CD4-positive, CD25-positive, alpha-beta regulatory T cell (primary cell): Measurements from ENCODE around the gene PTPN1. TPM values are rescaled to one million over a fixed set of nuclear protein-coding genes. Genes with fewer than 3 reads are reported as not detected.
A peak's percentile ranks its signal among the peaks of the same experiment; 100 is the strongest.

Experiments used
- ATAC-seq, 2 donors: fragments of 150-1000 bp; cut with Tn5 transposase; one replicate each; pipeline ENCODE4 v1.10.0; 2021; ENCODE audit warnings: low read depth in 2 of 2, moderate number of reproducible peaks in 2 of 2, moderate library complexity in 1 of 2
- DNase-seq, 3 donors: peaks; one replicate each; pipeline versions ENCODE4 v3.0.0 to v3.0.0-alpha.2; 2012 to 2022; ENCODE audit warnings: mixed read lengths in 1 of 3
- H3K27ac ChIP-seq: one replicate; pipeline ENCODE4 v1.7.0; 2013; ENCODE audit warnings: mild to moderate bottlenecking, low read length; ENCODE audit not compliant: insufficient read depth, poor library complexity, severe bottlenecking
- H3K27me3 ChIP-seq: one replicate; pipeline ENCODE4 v1.7.0; 2013; ENCODE audit warnings: low read length; ENCODE audit not compliant: control insufficient read depth, insufficient read depth
- H3K36me3 ChIP-seq: one replicate; pipeline ENCODE4 v1.7.0; 2013; ENCODE audit warnings: mild to moderate bottlenecking, low read length, moderate library complexity; ENCODE audit not compliant: control insufficient read depth, insufficient read depth
- H3K4me1 ChIP-seq: 2 replicates; pipeline ENCODE4 v1.7.0; 2013; ENCODE audit warnings: mild to moderate bottlenecking, low read length; ENCODE audit not compliant: insufficient read depth, control insufficient read depth, poor library complexity, severe bottlenecking
- H3K4me3 ChIP-seq: one replicate; pipeline ENCODE4 v1.7.0; 2013; ENCODE audit warnings: low read depth, mild to moderate bottlenecking, low read length, moderate library complexity
- H3K9me3 ChIP-seq, 2 experiments: 1 replicate in 1 of 2; 2 replicates in 1 of 2; pipeline ENCODE4 v1.7.0; 2013; ENCODE audit warnings: low read length in 2 of 2, mild to moderate bottlenecking in 1 of 2, moderate library complexity in 1 of 2; ENCODE audit not compliant: control insufficient read depth in 2 of 2
- H3K27ac Mint-ChIP-seq, 3 donors: one replicate each; pipeline ENCODE4 v1.8.0; 2020 to 2022; ENCODE audit warnings: mild to moderate bottlenecking in 3 of 3, mixed read lengths in 3 of 3, moderate library complexity in 2 of 3
- H3K27me3 Mint-ChIP-seq: one replicate; pipeline ENCODE4 v1.8.0; 2022; ENCODE audit warnings: mild to moderate bottlenecking, mixed read lengths
- H3K36me3 Mint-ChIP-seq: one replicate; pipeline ENCODE4 v1.8.0; 2020; ENCODE audit warnings: mixed read lengths
- H3K4me1 Mint-ChIP-seq, 4 donors: one replicate each; pipeline ENCODE4 v1.8.0; 2020 to 2022; ENCODE audit warnings: mixed read lengths in 4 of 4, mild to moderate bottlenecking in 1 of 4
- H3K4me3 Mint-ChIP-seq, 4 donors: one replicate each; pipeline ENCODE4 v1.8.0; 2020 to 2022; ENCODE audit warnings: mild to moderate bottlenecking in 4 of 4, mixed read lengths in 4 of 4, moderate library complexity in 3 of 4
- H3K9me3 Mint-ChIP-seq, 7 donors: one replicate each; pipeline ENCODE4 v1.8.0; 2020 to 2022; ENCODE audit warnings: mixed read lengths in 7 of 7, mild to moderate bottlenecking in 3 of 7, moderate library complexity in 2 of 7
- polyA plus RNA-seq, 4 donors: library from polyadenylated mRNA; unstranded; fragments of 300-500 nt; fragmentation: Illumina TruSeq; gene quantifications; one replicate each; pipeline ENCODE4 v1.2.3, GENCODE V29; 2021
- total RNA-seq: library from RNA; stranded (reverse); gene quantifications from one replicate; pipeline ENCODE4 v1.2.3, GENCODE V29; 2022

PTPN1 gene
- total and polyA plus RNA-seq, 5 donors from 2014 or later: 27.1 to 76.3 (median 31.7) TPM

GRCh38 chr20:50487397-50487796 is 22.8 kb upstream of the PTPN1 start:
- H3K4me1 ChIP-seq: peaks cover 8% of the 10 kb centered on the region
- H3K9me3 ChIP-seq: no peaks in the 10 kb centered on the region
- H3K27me3 Mint-ChIP-seq: peaks cover 5% of the 10 kb centered on the region
- DNase-seq (no peak), ATAC-seq (no peak)
- peaks cover 4 to 21% (median 15%) of the 10 kb centered on the region in 4 donors for H3K4me1 Mint-ChIP-seq
- no peak overlapping the region for H3K27ac Mint-ChIP-seq
- H3K9me3 Mint-ChIP-seq: peaks cover 0 to 3% (median 0%) of the 10 kb centered on the region in 7 donors
- no peak overlapping the region for H3K4me3 ChIP-seq
- no peaks in the 10 kb centered on the region for H3K36me3 ChIP-seq
- no peak overlapping the region for H3K27ac ChIP-seq
- no peak overlapping the region for H3K4me3 Mint-ChIP-seq
- no peaks in the 10 kb centered on the region for H3K36me3 Mint-ChIP-seq
- no peaks in the 10 kb centered on the region for H3K27me3 ChIP-seq

- H3K9me3 Mint-ChIP-seq: peaks cover 0 to 3% (median 0%) of the 10 kb centered on the region in 7 donors
- H3K4me3 ChIP-seq: no peak overlapping the region
- no peak for DNase-seq
- H3K27ac ChIP-seq: no peak overlapping the region
- ATAC-seq: no peak
- H3K9me3 ChIP-seq: no peaks in the 10 kb centered on the region
- H3K4me1 Mint-ChIP-seq: peaks cover 0 to 12% (median 7%) of the 10 kb centered on the region in 4 donors
- no peaks in the 10 kb centered on the region for H3K36me3 ChIP-seq
- no peak overlapping the region for H3K4me3 Mint-ChIP-seq
- no peak overlapping the region for H3K27ac Mint-ChIP-seq
- H3K4me1 ChIP-seq: peaks cover 8% of the 10 kb centered on the region
- no peaks in the 10 kb centered on the region for H3K27me3 ChIP-seq
- H3K36me3 Mint-ChIP-seq: no peaks in the 10 kb centered on the region
- H3K27me3 Mint-ChIP-seq: peaks cover 7% of the 10 kb centered on the region
These were observed 21.9 kb upstream of the PTPN1 start for GRCh38 chr20:50488236-50488806.

GRCh38 chr20:50491168-50491567 is 19.0 kb upstream of the PTPN1 start:
- Histone ChIP-seq H3K9me3 (no peaks in the 10 kb centered on the region), H3K36me3 (no peaks in the 10 kb centered on the region), H3K27me3 (no peaks in the 10 kb centered on the region), H3K27ac (no peak overlapping the region), H3K4me3 (no peak overlapping the region), H3K4me1 (no peaks in the 10 kb centered on the region)
- H3K9me3 Mint-ChIP-seq: peaks cover 0 to 1% (median 0%) of the 10 kb centered on the region in 7 donors
- DNase-seq (no peak), ATAC-seq (no peak)
- no peak overlapping the region for H3K4me3 Mint-ChIP-seq
- no peaks in the 10 kb centered on the region for H3K36me3 Mint-ChIP-seq
- H3K27me3 Mint-ChIP-seq: peaks cover 7% of the 10 kb centered on the region
- H3K27ac Mint-ChIP-seq: no peak overlapping the region
- H3K4me1 Mint-ChIP-seq: no peaks in the 10 kb centered on the region

GRCh38 chr20:50491926-50492634 is 18.1 kb upstream of the PTPN1 start:
- no peak overlapping the region for H3K27ac ChIP-seq
- ATAC-seq (no peak), DNase-seq (no peak)
- Mint-ChIP-seq H3K4me3 (no peak overlapping the region), H3K4me1 (no peaks in the 10 kb centered on the region), H3K9me3 (peaks cover 0 to 1% (median 0%) of the 10 kb centered on the region in 7 donors), H3K27me3 (peaks cover 7% of the 10 kb centered on the region), H3K27ac (no peak overlapping the region), H3K36me3 (no peaks in the 10 kb centered on the region)
- H3K4me1 ChIP-seq: no peaks in the 10 kb centered on the region
- no peak overlapping the region for H3K4me3 ChIP-seq
- no peaks in the 10 kb centered on the region for H3K36me3 ChIP-seq
- no peaks in the 10 kb centered on the region for H3K9me3 ChIP-seq
- H3K27me3 ChIP-seq: no peaks in the 10 kb centered on the region

- Histone ChIP-seq H3K27ac (no peak overlapping the region), H3K27me3 (no peaks in the 10 kb centered on the region), H3K36me3 (no peaks in the 10 kb centered on the region), H3K4me3 (no peak overlapping the region), H3K9me3 (no peaks in the 10 kb centered on the region), H3K4me1 (no peaks in the 10 kb centered on the region)
- Mint-ChIP-seq H3K27me3 (peaks cover 7% of the 10 kb centered on the region), H3K9me3 (peaks cover 0 to 1% (median 0%) of the 10 kb centered on the region in 7 donors), H3K36me3 (no peaks in the 10 kb centered on the region), H3K4me1 (no peaks in the 10 kb centered on the region), H3K4me3 (no peak overlapping the region), H3K27ac (no peak overlapping the region)
- no peak for DNase-seq
- ATAC-seq: no peak
These were observed 16.3 kb upstream of the PTPN1 start for GRCh38 chr20:50493881-50494253.

GRCh38 chr20:50494428-50494827 is 15.8 kb upstream of the PTPN1 start:
- no peaks in the 10 kb centered on the region for H3K4me1 Mint-ChIP-seq

GRCh38 chr20:50496773-50497385 is 13.3 kb upstream of the PTPN1 start:
- ATAC-seq (no peak), DNase-seq (no peak)
- Mint-ChIP-seq H3K27ac (peak overlapping the region in 1 of 3 donors; percentile 28), H3K36me3 (no peaks in the 10 kb centered on the region), H3K4me3 (no peak overlapping the region), H3K4me1 (no peaks in the 10 kb centered on the region), H3K9me3 (peaks cover 0 to 1% (median 0%) of the 10 kb centered on the region in 7 donors), H3K27me3 (peaks cover 7% of the 10 kb centered on the region)
- Histone ChIP-seq H3K27ac (no peak overlapping the region), H3K27me3 (no peaks in the 10 kb centered on the region), H3K9me3 (no peaks in the 10 kb centered on the region), H3K36me3 (no peaks in the 10 kb centered on the region), H3K4me3 (no peak overlapping the region), H3K4me1 (no peaks in the 10 kb centered on the region)

More at GRCh38 chr20:50494428-50494827, 15.8 kb upstream of the PTPN1 start:
- H3K36me3 ChIP-seq: no peaks in the 10 kb centered on the region
- Mint-ChIP-seq H3K36me3 (no peaks in the 10 kb centered on the region), H3K4me3 (no peak overlapping the region), H3K27me3 (peaks cover 7% of the 10 kb centered on the region), H3K27ac (peak overlapping the region in 1 of 3 donors; percentile 84), H3K9me3 (peaks cover 0 to 1% (median 0%) of the 10 kb centered on the region in 7 donors)
- ATAC-seq (no peak), DNase-seq (no peak)
- H3K4me3 ChIP-seq: no peak overlapping the region
- no peaks in the 10 kb centered on the region for H3K9me3 ChIP-seq
- H3K27ac ChIP-seq: no peak overlapping the region
- no peaks in the 10 kb centered on the region for H3K4me1 ChIP-seq
- H3K27me3 ChIP-seq: no peaks in the 10 kb centered on the region
